Limb (tissue), 2 donors: Measurements from ENCODE around the gene CITED4.
A peak's percentile ranks its signal among the peaks of the same experiment; 100 is the strongest.

Experiments used
- DNase-seq, 2 donors: peaks; one replicate each; pipeline ENCODE4 v3.0.0-alpha.2; 2016; ENCODE audit errors: extremely low spot score in 2 of 2

The CITED4 gene

GRCh38 chr1:40853885-40854170, 8.3 kb downstream of the CITED4 start:
- DNase-seq = no peak

- no peak for DNase-seq
Observed at GRCh38 chr1:40853113-40853884, 8.9 kb downstream of the CITED4 start.

GRCh38 chr1:40851643-40852042, 10.5 kb downstream of the CITED4 start:
- no peak for DNase-seq

- peak; percentile 38 to 85 for DNase-seq
Observed at GRCh38 chr1:40849801-40850592, 12.2 kb downstream of the CITED4 start.

GRCh38 chr1:40848530-40849189, 13.5 kb downstream of the CITED4 start:
- DNase-seq = peak; percentile 29 to 57

- no peak for DNase-seq
Observed at GRCh38 chr1:40847023-40847745, 15.0 kb downstream of the CITED4 start.

- no peak for DNase-seq
Observed at GRCh38 chr1:40845895-40846294, 16.3 kb downstream of the CITED4 start.

GRCh38 chr1:40844887-40845878, 17.0 kb downstream of the CITED4 start:
- DNase-seq = no peak

GRCh38 chr1:40844079-40844478, 18.1 kb downstream of the CITED4 start:
- DNase-seq = peak in 1 of 2 donors; percentile 27

- DNase-seq = no peak
Observed at GRCh38 chr1:40842691-40843090, 19.5 kb downstream of the CITED4 start.

GRCh38 chr1:40842207-40842606, 20.0 kb downstream of the CITED4 start:
- no peak for DNase-seq

- no peak for DNase-seq
Observed at GRCh38 chr1:40841602-40842001, 20.6 kb downstream of the CITED4 start.

- DNase-seq = no peak
Observed at GRCh38 chr1:40840526-40841323, 21.4 kb downstream of the CITED4 start.

- DNase-seq = no peak
Observed at GRCh38 chr1:40839943-40840335, 22.2 kb downstream of the CITED4 start.

GRCh38 chr1:40838980-40839942, 22.9 kb downstream of the CITED4 start:
- DNase-seq = no peak

GRCh38 chr1:40838045-40838979, 23.9 kb downstream of the CITED4 start:
- no peak for DNase-seq

GRCh38 chr1:40837601-40838000, 24.6 kb downstream of the CITED4 start:
- DNase-seq = no peak
